SK-N-DZ (cell line): ENCODE data around the gene PELI3.

ENCODE experiments used
- DNase-seq: peaks from one replicate; pipeline ENCODE4 v3.0.0-alpha.2; 2015; ENCODE audit warnings: low spot score

The PELI3 gene

DNA sequence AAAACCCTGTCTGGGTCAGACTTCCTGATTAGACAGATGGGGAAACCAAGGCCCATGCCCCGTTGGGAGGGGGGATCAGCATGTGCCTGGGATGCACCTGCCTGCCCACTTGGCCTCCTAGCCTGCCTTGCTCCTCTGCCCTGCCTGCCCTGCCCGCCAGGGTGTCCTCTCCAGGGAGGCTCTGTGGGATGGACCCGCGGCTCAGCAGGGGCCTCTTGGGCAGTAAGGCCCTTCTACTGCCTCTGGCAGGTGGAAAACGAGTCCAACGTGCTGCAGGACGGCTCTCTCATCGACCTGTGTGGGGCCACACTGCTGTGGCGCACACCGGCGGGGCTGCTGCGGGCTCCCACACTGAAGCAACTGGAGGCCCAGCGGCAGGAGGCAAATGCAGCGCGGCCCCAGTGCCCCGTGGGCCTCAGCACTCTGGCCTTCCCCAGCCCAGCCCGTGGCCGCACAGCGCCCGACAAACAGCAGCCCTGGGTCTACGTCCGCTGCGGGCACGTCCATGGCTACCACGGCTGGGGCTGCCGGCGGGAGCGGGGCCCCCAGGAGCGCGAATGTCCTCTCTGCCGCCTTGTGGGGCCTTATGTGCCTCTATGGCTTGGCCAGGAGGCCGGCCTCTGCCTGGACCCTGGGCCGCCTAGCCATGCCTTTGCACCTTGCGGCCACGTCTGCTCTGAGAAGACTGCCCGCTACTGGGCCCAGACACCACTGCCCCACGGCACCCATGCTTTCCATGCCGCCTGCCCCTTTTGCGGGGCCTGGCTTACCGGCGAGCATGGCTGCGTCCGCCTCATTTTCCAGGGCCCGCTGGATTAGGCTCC is 8.9 kb downstream of the PELI3 start:
- DNase-seq, result no peak

DNA sequence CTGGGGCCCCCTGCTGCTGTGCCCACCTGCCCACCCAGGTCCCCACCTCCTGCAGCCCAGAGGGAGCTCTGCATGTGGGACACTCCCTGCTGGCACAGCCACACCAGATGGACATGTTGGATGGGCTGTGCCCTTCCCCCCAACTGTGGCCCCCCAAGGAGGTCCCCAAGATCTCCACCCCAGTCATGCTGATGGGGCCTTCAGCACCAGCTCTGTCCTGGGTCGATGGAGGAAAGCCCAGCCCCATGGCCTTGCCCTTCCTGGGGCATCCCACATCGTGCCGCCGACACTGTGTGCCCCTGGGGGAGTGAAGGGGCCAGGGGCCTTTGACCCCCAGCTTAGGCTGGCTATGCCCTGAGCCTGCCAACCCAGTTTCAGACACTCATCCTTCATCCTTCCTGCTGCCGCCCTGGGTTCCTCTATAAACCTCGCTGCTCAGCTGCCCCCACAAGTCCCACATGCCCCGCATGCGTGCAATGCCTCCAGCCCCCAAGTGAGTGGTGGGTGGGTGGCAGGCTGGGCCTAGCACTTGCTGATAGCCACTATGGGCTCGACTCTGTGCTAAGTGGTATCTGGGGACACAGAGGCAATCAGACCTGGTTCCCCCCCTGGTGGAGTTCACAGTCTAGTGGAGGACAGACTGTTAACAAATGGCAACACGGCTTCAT is 9.6 kb downstream of the PELI3 start:
- DNase-seq, result no peak

DNA sequence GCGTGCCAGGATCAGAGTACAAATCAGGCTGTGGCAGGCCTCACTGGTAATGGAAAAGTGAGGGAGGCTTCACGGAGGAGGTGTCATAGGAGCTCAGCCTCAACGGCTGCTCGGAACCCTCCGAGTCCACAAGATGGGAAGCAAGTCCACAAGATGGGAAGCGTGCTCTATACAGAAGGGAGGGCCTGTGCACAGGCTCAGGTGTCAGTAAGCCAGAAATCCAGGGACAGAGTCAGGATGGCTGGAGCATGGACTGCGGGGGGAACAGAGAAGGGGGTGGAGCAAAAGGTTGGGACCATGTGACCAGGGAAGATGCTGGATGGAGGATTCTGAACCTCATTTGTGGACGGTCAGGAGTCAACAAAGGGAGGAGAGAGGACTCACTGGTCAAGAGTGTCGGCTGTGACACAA is 10.1 kb downstream of the PELI3 start:
- peak; percentile 45 for DNase-seq

DNA sequence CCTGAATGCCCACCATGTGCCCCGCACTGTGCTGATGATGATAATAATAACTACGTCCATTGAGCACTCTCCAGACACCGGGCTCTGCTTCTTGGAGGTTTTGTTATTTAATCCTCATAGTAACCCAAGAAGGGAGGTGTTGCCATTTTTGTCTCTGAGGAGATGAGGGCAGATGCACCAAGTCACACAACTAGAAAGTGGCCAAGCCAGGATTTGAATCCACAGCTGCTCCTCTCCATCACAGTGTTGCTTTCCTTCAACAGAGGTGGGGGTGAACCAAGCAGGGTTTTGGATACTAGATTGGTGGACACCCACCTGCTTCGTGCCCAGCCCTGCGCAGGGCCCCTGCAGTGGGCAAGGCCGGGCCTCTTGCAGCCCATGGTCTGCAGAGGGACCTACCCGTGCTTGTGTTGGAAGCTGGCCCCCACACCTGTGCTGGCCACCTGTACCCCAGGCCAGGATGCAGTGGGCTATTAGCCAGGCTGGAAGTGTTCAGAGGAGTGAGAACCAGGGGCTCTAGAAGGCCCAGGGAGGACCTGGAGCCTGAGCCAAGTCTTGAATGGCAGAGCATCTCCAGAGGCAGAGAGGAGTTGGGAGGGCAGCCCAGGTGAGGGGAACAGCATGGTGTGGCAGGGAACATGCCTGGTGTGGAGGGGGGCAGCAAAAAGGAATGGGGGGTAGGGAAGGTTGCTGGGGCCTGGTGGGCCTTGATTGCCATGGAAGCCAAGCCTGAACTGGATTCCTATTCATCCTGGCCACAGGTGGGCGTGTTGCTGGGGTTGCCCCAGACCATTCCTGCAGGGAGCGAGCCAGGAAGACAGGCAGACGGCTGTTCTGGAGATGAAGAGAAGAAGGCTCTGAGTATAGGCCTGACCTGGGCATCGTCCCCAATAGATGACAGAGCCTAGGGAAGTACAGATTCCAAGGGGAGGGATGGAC is 10.8 kb downstream of the PELI3 start:
- no peak for DNase-seq

DNA sequence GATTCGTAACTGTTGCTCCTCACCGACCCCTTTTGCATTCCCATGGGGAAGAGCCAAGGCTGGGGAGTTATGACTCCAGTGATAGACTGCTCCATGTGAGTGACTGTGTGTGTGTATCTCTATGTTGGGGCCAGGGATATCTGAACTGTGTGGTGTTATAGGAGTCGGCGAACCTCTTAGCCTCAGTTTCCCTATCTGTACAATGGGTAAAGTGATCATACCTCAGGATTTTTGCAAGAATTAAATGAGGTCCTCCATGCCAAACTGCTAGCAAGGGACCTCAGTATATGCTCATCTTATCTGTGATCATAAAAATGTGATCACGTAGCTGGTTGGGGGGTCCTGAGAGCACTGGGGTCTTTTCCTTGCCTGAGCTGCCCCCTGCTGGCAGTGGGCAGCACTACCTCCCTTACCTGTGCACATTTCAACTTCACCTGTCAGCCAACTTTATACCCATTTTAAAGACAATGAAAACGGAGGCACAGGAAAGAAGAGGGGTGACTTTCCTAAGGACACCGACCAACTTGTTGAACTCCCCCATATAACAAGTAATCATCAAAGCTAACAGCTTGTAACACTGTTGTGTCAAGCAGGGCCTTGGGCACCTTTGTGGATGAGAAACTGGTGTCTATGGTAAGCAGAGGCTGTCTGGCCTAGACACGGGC is 12.2 kb downstream of the PELI3 start:
- peak; percentile 52 for DNase-seq

DNA sequence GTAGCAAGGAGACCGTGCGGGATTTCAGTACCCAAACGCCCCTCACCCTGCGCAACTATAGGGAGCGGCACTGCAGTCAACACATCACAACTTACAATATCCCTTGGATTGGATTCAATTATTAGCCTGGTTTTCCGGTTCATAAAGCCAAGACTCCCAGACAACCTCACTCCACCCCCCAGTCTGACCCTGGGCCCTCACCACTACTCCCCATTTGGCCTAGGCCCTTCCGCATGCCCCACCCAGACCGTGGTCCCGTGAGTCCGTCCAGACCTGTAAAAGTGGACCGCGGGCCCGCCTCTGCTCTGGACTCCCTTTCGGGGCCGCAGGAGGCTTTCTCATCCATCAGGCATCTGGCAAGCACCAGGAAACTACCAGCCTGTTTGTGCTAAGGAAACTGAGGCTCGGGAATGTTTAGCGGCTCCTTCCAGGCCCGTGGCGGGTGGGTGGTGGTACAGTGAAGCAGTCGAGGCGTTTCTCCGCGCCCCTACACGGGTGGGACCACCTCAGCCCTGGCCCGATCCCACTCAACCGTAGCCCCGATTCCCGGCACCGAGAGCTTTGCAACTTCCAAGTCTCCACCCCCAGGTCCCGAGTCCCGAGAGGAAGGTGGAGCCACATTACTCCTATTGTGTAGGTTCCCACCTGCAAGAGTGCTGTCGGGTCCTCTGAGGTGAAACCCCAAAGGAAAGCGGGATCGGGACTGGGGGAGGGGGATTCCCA is 12.8 kb downstream of the PELI3 start:
- DNase-seq, result no peak

DNA sequence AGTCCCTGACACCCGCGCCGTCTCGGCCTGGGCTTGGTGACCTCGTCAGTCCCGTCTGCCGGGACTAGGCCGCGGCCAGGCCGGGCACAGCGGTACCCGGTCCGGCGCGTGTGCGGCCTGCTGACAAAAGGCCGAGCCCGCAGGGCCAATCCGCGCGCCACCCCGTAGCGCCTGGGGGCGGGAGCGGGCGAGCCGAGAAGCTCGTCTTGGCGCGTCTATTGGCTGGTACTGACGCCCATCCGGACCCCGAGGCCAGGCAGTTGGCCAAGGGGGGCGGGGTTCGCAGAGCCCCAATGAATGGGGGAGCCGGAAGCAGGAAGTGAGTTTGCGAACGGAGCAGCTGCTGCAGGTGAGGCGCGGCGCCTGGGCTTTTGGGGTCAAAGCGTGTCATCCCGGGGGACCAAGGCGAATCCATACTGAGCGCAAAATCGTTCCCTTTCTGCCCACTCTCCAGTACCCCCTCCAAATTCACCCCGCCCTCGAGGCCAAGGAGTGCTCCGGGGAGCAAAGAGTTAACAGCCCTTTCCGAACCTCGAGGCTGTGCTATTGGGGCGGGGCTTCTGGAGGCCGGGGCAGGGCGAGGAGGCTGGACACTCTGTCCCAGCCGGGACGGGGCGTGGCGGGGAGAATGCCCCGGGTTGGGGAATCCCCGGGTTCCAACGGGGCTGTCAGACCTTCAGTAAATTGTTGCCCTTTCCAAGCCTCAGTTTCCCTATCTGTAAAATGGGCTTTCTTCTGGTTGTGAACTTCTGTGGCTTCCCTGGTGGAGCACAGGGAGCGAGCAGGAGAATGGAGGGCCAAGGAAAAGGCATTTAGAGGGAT is 13.6 kb downstream of the PELI3 start, which contains the start of gene DPP3:
Gene DPP3 (plus strand): TSS at position 318 of the 822 bp plus-strand sequence. CDS start 1,767 bp downstream, outside the sequence.
- DNase-seq, result peak; percentile 97

DNA sequence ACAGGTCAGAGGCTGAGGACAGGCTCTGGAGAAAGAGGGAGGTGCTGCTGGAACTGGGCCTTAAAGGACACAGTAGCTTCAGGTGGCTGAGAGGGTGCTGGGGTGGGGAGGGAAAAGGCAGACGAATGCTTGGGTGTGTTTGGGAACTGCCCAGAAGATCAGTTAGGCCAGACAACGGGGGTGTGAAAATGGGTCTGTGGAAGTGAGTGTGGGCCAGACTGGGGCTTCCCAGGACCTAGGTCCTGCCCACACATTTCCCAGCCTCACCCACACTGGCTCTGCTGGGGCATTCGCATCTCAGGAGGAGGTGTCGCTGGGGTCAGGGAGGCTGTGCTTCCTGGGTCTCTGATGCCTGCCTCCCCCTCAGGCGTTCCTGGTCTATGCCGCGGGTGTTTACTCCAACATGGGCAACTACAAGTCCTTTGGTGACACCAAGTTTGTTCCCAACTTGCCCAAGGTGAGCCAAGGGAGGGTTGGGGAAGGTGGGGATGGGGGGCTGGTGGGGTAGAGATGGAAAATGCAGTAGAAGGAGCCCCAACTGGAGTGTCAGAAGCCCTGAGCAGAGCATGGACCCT is 18.2 kb downstream of the PELI3 start:
- no peak for DNase-seq

DNA sequence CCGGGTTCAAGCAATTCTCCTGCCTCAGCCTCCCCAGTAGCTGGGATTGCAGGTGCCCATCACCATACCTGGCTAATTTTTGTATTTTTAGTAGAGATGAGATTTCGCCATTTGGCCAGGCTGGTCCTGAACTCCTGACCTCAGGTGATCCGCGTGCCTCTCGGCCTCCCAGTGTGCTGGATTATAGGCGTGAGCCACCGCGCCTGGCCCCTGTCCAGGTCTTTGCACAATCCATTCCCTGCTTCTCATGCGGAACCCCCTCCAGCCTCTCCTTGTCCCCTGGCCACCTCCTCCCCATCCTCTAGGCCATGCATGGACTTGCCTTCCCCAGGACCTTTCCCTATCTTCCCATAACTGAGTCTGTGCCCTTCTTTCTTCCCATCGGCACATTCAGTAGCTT is 22.3 kb downstream of the PELI3 start:
- DNase-seq, result no peak

DNA sequence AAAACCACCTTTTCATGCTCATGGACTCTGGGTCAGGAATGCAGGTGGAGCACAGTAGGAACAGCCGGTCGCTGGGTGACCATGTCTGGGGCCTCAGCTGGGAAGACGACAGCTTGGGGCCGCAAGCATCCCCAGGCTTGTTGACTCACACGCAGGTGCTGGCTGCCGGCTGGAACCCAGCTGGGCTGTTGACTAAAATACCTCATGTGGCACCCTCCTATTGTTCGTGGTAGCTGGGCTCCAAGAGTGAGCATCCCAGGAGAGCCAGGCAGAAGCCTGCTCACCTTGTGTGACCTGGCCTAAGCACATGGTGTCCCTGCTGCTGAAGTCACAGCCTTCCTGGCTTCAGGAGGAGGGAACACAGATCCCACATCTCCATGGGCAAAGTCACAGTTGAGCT is 22.9 kb downstream of the PELI3 start:
- no peak for DNase-seq

DNA sequence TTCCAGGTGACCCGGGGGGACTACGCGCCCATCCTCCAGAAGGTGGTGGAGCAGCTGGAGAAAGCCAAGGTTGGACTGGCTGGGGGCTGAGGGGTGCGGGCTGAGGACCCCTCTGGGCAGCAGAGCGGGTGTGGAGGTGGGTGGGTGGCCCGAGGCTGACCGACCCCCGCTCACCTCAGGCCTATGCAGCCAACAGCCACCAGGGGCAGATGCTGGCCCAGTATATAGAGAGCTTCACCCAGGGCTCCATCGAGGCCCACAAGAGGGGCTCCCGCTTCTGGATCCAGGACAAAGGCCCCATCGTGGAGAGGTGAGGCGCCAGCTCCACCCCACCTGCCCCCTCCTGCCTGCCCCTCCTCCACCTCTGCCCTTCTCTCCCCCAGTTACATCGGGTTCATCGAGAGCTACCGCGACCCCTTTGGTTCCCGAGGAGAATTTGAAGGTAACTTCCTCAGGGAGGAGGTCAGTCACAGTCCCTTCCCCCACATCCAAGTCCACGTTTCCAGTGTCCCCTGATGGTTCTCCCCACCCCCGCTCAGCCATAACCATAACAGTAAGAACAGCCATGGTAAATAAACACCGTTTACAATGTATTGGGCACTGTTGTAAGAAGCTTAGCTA is 24.7 kb downstream of the PELI3 start:
- DNase-seq, result no peak

DNA sequence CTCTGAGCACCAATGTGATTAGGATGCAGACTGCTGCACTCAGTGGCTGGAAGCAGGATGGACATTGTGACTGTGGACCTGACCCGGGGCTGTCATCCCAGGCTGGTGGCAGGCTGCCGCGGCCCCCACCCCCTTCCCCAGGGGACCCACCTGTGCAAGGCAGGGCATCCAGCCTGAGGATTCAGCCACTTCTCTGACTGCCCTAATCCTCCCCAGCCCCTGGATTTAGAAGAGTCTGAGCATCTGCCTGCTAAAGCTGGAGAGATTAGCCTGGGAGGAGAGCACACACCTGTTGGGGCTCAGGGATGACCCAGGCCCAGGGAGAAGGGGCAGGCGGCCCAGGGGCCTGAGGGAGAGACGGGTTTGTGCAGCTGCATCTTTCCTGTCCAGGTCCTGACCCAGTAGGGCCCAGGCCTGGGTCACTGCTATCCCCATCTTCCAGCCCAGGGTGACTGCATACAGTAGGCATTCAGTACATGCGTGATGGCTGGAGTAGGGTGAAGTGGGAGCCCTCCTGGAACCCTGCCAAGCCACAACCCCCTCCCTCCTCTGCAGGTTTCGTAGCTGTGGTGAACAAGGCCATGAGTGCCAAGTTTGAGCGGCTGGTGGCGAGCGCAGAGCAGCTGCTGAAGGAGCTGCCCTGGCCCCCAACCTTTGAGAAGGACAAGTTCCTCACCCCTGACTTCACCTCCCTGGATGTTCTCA is 25.6 kb downstream of the PELI3 start:
- DNase-seq, result no peak

DNA sequence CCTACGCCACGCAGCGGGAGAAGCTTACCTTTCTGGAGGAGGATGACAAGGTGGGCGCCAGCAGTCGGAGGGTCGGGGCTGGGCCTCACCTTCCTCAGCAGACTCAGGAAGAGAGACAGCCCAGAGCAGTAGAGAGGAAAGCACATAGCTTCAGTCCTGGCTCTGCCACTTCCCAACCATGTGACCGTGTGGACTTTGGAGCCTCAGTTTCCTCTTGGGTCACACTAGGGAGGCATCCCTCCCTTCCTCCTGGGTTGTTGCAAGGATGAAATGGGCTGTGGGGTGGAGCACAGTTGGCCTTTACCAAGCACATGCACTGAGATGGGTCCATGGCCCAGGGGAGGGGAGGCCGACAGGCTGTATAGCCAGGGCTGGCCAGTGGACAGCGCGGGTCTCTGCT is 26.4 kb downstream of the PELI3 start:
- DNase-seq, result no peak

DNA sequence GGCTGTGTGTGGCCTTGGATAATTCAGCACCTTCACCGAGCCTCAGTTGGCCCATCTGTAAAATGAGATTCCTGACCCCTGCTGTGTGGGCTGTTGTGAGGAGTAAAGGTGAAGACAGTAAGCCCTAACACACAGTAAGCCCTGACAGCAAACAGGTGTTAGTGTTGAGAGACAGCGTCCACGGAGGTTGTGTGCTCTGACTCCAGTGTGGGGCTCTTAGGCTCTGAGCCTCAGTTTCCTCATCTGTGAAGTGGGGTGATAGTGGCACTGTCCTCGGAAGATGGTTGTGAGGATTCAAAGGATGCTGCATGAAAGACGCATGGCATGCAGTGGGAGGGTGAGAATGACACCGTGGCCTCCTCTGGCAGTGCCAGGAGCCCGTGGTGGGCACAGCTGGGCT is 27.8 kb downstream of the PELI3 start:
- no peak for DNase-seq

DNA sequence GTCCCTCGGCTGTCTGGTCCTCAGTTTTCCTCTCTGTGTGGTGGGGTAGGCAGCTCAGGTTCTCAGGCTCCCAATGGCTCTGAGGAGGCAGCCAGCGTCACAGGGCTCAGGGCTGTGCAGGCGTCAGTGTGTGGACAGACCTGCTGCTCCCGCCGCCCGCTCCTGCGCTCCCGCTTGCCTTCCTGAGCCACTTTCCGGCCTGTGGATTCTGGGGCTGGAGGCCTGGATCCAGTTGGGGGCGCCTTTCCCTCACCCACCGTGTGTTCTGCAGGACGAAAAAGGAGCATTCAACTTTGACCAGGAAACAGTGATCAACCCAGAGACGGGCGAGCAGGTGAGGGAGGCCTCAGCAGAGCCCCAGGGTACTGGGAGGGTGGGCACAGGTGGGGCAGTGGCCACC is 28.2 kb downstream of the PELI3 start:
- DNase-seq, result no peak

DNA sequence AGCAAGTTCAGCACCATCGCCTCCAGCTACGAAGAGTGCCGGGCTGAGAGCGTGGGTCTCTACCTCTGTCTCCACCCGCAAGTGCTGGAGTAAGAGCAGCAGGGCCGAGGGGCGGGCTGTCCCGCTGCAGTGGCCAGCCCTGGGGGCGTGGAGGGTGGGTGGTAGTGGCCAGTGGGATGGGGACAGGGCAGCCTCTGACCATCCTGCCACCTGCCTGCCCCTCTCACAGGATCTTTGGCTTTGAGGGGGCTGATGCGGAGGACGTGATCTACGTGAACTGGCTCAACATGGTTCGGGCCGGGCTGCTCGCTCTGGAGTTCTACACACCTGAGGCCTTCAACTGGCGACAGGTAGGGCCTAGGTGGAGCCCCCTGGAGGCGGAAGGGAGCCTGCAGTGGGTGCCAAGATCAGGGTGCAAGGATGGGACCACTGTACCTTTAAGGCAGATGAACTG is 28.7 kb downstream of the PELI3 start:
- DNase-seq, result no peak

DNA sequence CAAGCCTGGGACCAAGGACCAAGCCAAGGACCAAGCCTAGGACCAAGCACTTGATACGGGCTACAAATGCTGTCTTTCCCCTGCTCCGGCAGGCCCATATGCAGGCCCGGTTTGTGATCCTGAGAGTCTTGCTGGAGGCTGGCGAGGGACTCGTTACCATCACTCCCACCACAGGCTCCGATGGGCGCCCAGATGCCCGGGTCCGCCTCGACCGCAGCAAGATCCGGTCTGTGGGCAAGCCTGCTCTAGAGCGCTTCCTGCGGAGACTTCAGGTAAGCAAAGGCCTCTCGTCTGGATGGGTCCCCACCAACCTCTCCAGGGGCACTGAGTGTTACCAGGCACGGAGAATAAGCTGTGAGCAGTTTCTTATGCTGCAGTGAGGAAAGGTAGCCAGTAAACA is 30.5 kb downstream of the PELI3 start:
- DNase-seq, result no peak

DNA sequence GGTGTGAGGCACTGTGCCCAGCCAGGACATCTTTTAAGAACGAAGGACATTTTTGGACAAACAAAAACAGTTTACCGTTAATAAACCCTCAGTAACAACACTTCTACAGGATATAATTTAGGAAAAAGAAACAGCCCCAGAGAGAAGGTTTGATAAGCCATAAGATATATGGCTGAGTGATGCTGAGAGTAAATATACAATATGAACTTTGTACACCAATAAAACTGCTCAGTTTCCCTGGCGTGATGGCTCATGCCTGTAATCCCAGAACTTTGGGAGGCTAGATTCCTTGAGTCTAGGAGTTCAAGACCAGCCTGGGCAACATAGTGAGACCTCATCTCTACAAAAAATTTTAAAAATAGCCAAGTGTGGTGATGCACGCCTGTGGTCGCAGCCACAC is 31.8 kb downstream of the PELI3 start:
- no peak for DNase-seq
